CD4-positive, alpha-beta memory T cell (primary cell): Measurements from ENCODE around the gene REXO1. TPM values are rescaled to one million over a fixed set of nuclear protein-coding genes. Genes with fewer than 3 reads are reported as not detected.
"Not testable (repeated sequence)": the region's sequence is repeated elsewhere in the genome, so short reads cannot be mapped to it uniquely, and the experiment has no call there.

Source experiments
- CTCF ChIA-PET: fragments of 350-600 bp; sonication (Branson Sonifier 250); formaldehyde crosslinking; loops from one replicate; lab custom pipeline; 2021; ENCODE audit warnings: inconsistent platforms; ENCODE audit not compliant: partially characterized antibody; lab: Charles Lee
- POLR2A ChIA-PET: fragments of 350-600 bp; sonication (Branson Sonifier 250); formaldehyde crosslinking; loops from one replicate; lab custom pipeline; 2021; ENCODE audit not compliant: partially characterized antibody; lab: Charles Lee
- DNase-seq, 5 donors: peaks; one replicate each; pipeline versions ENCODE4 v3.0.0 to v3.0.0-alpha.2; 2020 to 2022; ENCODE audit warnings: mixed read lengths in 1 of 5
- H3K27ac ChIP-seq: one replicate; pipeline ENCODE4 v1.7.0; 2013; ENCODE audit warnings: low read depth, low read length
- H3K27me3 ChIP-seq: 2 replicates; pipeline ENCODE4 v1.7.0; 2013; ENCODE audit warnings: mild to moderate bottlenecking, low read length, moderate library complexity; ENCODE audit not compliant: insufficient read depth
- H3K36me3 ChIP-seq: 2 replicates; pipeline ENCODE4 v1.7.0; 2013; ENCODE audit warnings: mild to moderate bottlenecking, low read length, moderate library complexity; ENCODE audit not compliant: insufficient read depth
- H3K4me1 ChIP-seq: 2 replicates; pipeline ENCODE4 v1.7.0; 2013; ENCODE audit warnings: mild to moderate bottlenecking, low read length, moderate library complexity; ENCODE audit not compliant: insufficient read depth
- H3K4me3 ChIP-seq, 2 donors: one replicate each; pipeline ENCODE4 v1.7.0; 2013; ENCODE audit warnings: low read length in 2 of 2, mild to moderate bottlenecking in 1 of 2
- H3K9me3 ChIP-seq, 2 donors: one replicate each; pipeline ENCODE4 v1.7.0; 2013; ENCODE audit warnings: low read length in 2 of 2, control low read depth in 1 of 2; ENCODE audit not compliant: control insufficient read depth in 1 of 2
- H3K27ac Mint-ChIP-seq, 7 donors: one replicate each; pipeline ENCODE4 v1.8.0; 2020 to 2021; ENCODE audit warnings: mixed read lengths in 7 of 7, mild to moderate bottlenecking in 6 of 7, inconsistent platforms in 3 of 7, moderate library complexity in 3 of 7
- H3K27me3 Mint-ChIP-seq, 2 donors: one replicate each; pipeline ENCODE4 v1.8.0; 2020 to 2021; ENCODE audit warnings: mixed read lengths in 2 of 2
- H3K36me3 Mint-ChIP-seq, 2 donors: one replicate each; pipeline ENCODE4 v1.8.0; 2020 to 2021; ENCODE audit warnings: mixed read lengths in 2 of 2, inconsistent platforms in 1 of 2, mild to moderate bottlenecking in 1 of 2
- H3K4me1 Mint-ChIP-seq, 4 donors: one replicate each; pipeline ENCODE4 v1.8.0; 2020 to 2021; ENCODE audit warnings: mixed read lengths in 4 of 4, mild to moderate bottlenecking in 1 of 4
- H3K4me3 Mint-ChIP-seq, 8 donors: one replicate each; pipeline ENCODE4 v1.8.0; 2020 to 2021; ENCODE audit warnings: mixed read lengths in 8 of 8, mild to moderate bottlenecking in 7 of 8, moderate library complexity in 6 of 8, inconsistent platforms in 3 of 8
- H3K9me3 Mint-ChIP-seq, 8 donors: one replicate each; pipeline ENCODE4 v1.8.0; 2020 to 2021; ENCODE audit warnings: mixed read lengths in 8 of 8, mild to moderate bottlenecking in 5 of 8, inconsistent platforms in 3 of 8, moderate library complexity in 1 of 8
- intact Hi-C: fragments of 100-400 bp; cut with micrococcal nuclease; formaldehyde crosslinking; loops from one replicate; pipeline ENCODE4 v1.15.1; 2023
- polyA plus RNA-seq, 2 donors: library from polyadenylated mRNA; unstranded; fragments of 300-500 nt; fragmentation: Illumina TruSeq; gene quantifications; one replicate each; pipeline ENCODE4 v1.2.3, GENCODE V29; 2021
- total RNA-seq, 2 experiments: library from RNA; stranded (reverse); gene quantifications; one replicate each; pipeline ENCODE4 v1.2.3, GENCODE V29; 2021

REXO1 gene
- total and polyA plus RNA-seq, 4 experiments from 2014 or later = 1.5 to 57.3 (median 34.5) TPM

DNA sequence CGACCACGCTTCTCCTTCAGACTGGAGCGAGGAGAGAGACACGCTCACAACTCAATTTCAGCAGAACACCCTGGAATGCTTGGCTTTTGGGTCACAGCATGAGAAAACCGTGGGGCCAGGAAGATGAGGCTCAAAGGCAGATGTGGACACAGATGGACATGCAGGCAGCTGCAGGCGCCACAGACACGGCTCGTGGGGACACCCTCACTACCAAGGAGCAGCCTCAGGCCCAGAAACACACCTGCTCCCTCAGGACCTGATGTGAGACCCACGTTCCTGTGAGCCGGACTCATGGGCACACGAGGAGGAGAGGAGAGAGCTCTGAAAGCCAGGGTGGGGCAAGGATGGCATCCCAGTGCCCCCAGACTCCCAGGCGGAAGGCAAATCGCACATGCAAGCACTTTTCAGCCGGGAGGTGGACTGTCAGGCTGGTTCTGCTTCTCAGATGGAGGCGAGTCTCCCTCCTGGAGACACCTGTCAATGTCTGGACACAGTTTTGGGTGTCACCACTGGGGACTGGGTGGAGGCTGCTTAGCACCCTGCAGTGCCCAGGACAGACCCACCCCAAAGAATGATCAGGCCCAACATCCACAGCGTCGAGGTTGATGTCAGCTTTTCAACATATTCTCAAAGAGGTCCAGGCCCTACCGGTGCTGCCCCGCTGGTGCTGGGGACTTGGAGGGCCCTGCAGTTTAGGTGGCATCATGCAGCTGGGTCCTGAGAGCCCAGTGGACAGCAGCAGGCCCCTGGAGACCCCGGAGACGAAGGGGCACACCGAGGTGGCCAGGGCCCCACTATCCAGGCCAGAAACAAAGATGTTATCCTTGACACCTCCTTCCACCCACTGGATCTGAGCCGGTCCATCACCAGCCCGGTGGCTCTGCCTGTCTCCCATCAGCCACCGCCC, 34.8 kb upstream of the REXO1 start:
- no peaks in the 10 kb centered on the region for H3K9me3 ChIP-seq
- POLR2A ChIA-PET = interaction anchor here (0.7 to 7.8 kb wide), 12 partner anchors 7 to 200 kb away, joined by 3 to 81 read pairs (median 6); partner anchors contain the start of genes ADAT3, CSNK1G2 and SCAMP4
- peak overlapping the region; percentile 95 for H3K27ac ChIP-seq
- H3K4me3 ChIP-seq = peak overlapping the region; percentile 69 to 93
- H3K4me1 ChIP-seq = peaks cover 42% of the 10 kb centered on the region
- intact Hi-C loops = loop anchor here (2.0 kb wide), 1 partner anchor 34 kb away; the partner anchor contains the start of gene REXO1
- Mint-ChIP-seq H3K36me3 (peaks cover 3 to 23% of the 10 kb centered on the region in 2 donors), H3K27me3 (peaks cover 0 to 3% of the 10 kb centered on the region in 2 donors), H3K4me3 (peak overlapping the region; percentile 98 to 100 (median 100)), H3K27ac (peak overlapping the region; percentile 98 to 100 (median 99)), H3K9me3 (no peaks in the 10 kb centered on the region), H3K4me1 (peaks cover 13 to 43% (median 28%) of the 10 kb centered on the region in 4 donors)
- CTCF ChIA-PET = interaction anchor here (1.0 to 2.0 kb wide), 5 partner anchors 14 to 30 kb away, joined by 3 to 9 read pairs (median 4); no protein-coding TSS in a partner anchor
- DNase-seq = no peak
- H3K36me3 ChIP-seq = peaks cover 7% of the 10 kb centered on the region
- H3K27me3 ChIP-seq = no peaks in the 10 kb centered on the region

DNA sequence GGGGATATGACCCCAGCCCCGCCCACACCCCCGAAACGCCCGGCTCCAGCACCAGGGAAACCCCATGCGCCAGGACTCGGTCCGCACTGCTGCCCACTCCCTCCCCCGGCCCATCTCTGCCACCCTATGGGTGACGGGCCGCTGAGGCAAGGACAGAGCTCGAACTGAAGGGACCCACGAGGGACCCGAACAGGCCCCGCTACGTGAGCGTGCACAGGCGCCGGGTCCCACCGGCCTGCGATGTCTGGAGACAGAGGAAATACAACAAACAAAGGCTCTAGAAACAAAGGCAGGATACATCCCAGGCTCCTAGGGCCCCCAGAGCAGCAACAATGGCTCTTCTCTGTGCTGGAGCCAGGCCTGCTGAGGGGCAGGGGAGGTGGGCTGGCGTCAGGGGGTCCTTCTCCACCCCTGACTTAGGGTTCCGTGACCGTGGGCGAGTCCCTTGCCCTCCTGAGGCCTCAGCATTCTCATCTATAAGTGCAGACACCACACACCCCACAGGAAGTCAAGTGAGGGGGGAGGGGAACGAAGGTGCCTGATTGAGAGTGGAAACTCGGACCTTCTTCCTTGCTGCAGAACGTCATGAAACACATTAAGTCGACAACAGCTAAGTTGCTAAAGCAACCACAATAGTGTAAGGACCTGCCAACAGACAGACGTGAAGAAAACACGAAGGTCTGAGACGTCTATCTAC, 34.0 kb upstream of the REXO1 start:
- peaks cover 13 to 40% (median 28%) of the 10 kb centered on the region in 4 donors for H3K4me1 Mint-ChIP-seq
- H3K36me3 Mint-ChIP-seq = peaks cover 3 to 23% of the 10 kb centered on the region in 2 donors
- H3K4me3 Mint-ChIP-seq = peak overlapping the region; percentile 98 to 100 (median 100)
- Histone ChIP-seq H3K4me1 (peaks cover 42% of the 10 kb centered on the region), H3K36me3 (peaks cover 7% of the 10 kb centered on the region), H3K27ac (peak overlapping the region; percentile 95), H3K9me3 (no peaks in the 10 kb centered on the region), H3K4me3 (peak overlapping the region; percentile 69 to 93), H3K27me3 (no peaks in the 10 kb centered on the region)
- H3K27ac Mint-ChIP-seq = peak overlapping the region; percentile 98 to 100 (median 99)
- ChIA-PET CTCF (interaction anchor here (0.6 to 1.7 kb wide), 5 partner anchors 10 to 29 kb away, joined by 3 to 6 read pairs (median 3); no protein-coding TSS in a partner anchor), POLR2A (interaction anchor here (0.7 to 7.8 kb wide), 9 partner anchors 11 to 201 kb away, joined by 3 to 81 read pairs (median 7); partner anchors contain the start of genes ADAT3, CSNK1G2 and SCAMP4)
- intact Hi-C loops = loop anchor here (2.0 kb wide), 1 partner anchor 33 kb away; the partner anchor contains the start of gene REXO1
- peak; percentile 82 to 95 (median 85) for DNase-seq
- H3K27me3 Mint-ChIP-seq = peaks cover 0 to 3% of the 10 kb centered on the region in 2 donors
- no peaks in the 10 kb centered on the region for H3K9me3 Mint-ChIP-seq

GRCh38 chr19:1881393-1882088, 33.3 kb upstream of the REXO1 start:
- H3K4me3 Mint-ChIP-seq = peak overlapping the region; percentile 98 to 100 (median 100)
- intact Hi-C loops = loop anchor here (2.0 kb wide), 1 partner anchor 33 kb away; the partner anchor contains the start of gene REXO1
- peak overlapping the region; percentile 98 to 100 (median 99) for H3K27ac Mint-ChIP-seq
- peaks cover 3 to 25% of the 10 kb centered on the region in 2 donors for H3K36me3 Mint-ChIP-seq
- DNase-seq, H3K9me3 Mint-ChIP-seq, H3K9me3 ChIP-seq, H3K27me3 ChIP-seq, H3K36me3 ChIP-seq, H3K27me3 Mint-ChIP-seq: not testable (repeated sequence)
- H3K4me1 Mint-ChIP-seq = peaks cover 13 to 38% (median 28%) of the 10 kb centered on the region in 4 donors
- Histone ChIP-seq H3K4me1 (peaks cover 44% of the 10 kb centered on the region), H3K27ac (peak overlapping the region; percentile 95), H3K4me3 (peak overlapping the region in 1 of 2 donors; percentile 69)
- CTCF ChIA-PET = interaction anchor here (0.6 to 1.7 kb wide), 5 partner anchors 11 to 49 kb away, joined by 3 to 6 read pairs (median 3); no protein-coding TSS in a partner anchor
- POLR2A ChIA-PET = interaction anchor here (1.4 to 7.8 kb wide), 4 partner anchors 15 to 25 kb away, joined by 3 to 81 read pairs (median 34); no protein-coding TSS in a partner anchor

DNA sequence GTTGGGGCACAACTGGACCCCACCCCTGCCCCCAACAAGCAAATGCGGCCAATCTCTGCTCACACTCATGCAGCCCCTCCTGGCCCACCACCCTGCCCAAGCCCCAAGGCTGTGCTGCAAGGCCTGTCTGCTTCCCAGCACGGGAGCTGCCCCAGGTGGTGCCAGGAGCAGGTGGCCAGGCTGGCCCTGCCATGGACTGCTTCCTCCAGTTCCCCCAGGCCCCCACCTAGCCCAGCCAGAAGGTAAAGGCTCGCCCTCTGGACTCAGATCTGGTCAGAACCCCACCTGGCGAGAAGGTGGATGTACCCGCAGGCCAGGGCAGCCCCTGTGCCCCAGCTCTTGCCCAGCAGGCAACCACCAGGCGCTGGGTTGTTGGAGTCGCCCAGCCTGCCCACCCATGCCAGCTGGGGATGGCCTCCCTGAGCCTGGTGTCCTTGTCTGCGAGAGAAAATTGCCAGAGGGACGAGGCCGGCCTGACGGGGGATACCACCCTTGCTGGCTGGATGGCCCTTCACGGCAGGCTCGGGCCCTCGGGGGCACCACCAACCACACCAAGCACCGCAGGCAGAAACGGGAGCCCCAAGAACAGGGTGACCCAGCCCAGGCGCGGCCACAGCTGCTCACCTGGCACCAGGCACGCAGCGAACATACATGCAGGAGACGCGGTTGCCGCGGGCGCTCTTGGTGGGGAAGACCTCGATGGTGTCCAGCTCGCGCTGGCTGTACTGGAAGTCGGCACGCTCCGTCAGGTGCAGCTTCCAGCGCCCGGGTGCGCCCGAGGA, 32.5 kb upstream of the REXO1 start:
- peaks cover 0 to 3% of the 10 kb centered on the region in 2 donors for H3K27me3 Mint-ChIP-seq
- H3K27ac ChIP-seq = peak overlapping the region; percentile 43
- intact Hi-C loops = no loop called here
- POLR2A ChIA-PET = interaction anchor here (5.3 to 7.8 kb wide), 2 partner anchors 17 to 24 kb away, joined by 41 to 81 read pairs; no protein-coding TSS in a partner anchor
- no peak for DNase-seq
- peaks cover 3 to 30% of the 10 kb centered on the region in 2 donors for H3K36me3 Mint-ChIP-seq
- H3K4me1 ChIP-seq = peaks cover 48% of the 10 kb centered on the region
- H3K4me3 Mint-ChIP-seq = peak overlapping the region in 5 of 8 donors; percentile 16 to 54 (median 21)
- H3K27ac Mint-ChIP-seq = peak overlapping the region; percentile 32 to 70 (median 53)
- peaks cover 14 to 43% (median 31%) of the 10 kb centered on the region in 4 donors for H3K4me1 Mint-ChIP-seq
- H3K36me3 ChIP-seq = peaks cover 7% of the 10 kb centered on the region
- no peak overlapping the region for H3K4me3 ChIP-seq
- CTCF ChIA-PET = interaction anchor here (0.6 kb wide), 1 partner anchor 50 kb away, joined by 3 read pairs; no protein-coding TSS in a partner anchor
- no peaks in the 10 kb centered on the region for H3K9me3 ChIP-seq
- no peaks in the 10 kb centered on the region for H3K9me3 Mint-ChIP-seq
- no peaks in the 10 kb centered on the region for H3K27me3 ChIP-seq

- H3K9me3 ChIP-seq, H3K36me3 ChIP-seq, H3K27ac ChIP-seq, intact Hi-C loops, POLR2A ChIA-PET, H3K4me3 ChIP-seq, H3K27me3 Mint-ChIP-seq, H3K27me3 ChIP-seq, DNase-seq, H3K9me3 Mint-ChIP-seq: not testable (repeated sequence)
- peak overlapping the region in 1 of 8 donors; percentile 52 for H3K4me3 Mint-ChIP-seq
- peaks cover 17 to 48% (median 36%) of the 10 kb centered on the region in 4 donors for H3K4me1 Mint-ChIP-seq
- peak overlapping the region in 5 of 7 donors; percentile 22 to 70 (median 42) for H3K27ac Mint-ChIP-seq
- H3K36me3 Mint-ChIP-seq = peaks cover 3 to 35% of the 10 kb centered on the region in 2 donors
- CTCF ChIA-PET = interaction anchor here (0.5 kb wide), 1 partner anchor 13 kb away, joined by 3 read pairs; no protein-coding TSS in a partner anchor
- peaks cover 44% of the 10 kb centered on the region for H3K4me1 ChIP-seq
These were observed 31.7 kb upstream of the REXO1 start for GRCh38 chr19:1879982-1880381.
